Neural cell (in vitro differentiated cells): ENCODE measurements around the gene CSTF1. TPM values are rescaled to one million over a fixed set of nuclear protein-coding genes. Genes with fewer than 3 reads are reported as not detected.

Source experiments
- H2AFZ ChIP-seq: fragments of 200-600, 300-800 bp; sonication (generic), shearing (Covaris generic); 2 replicates; pipeline ENCODE4 v1.6.0; 2014; ENCODE audit warnings: low read depth, mild to moderate bottlenecking, antibody characterized with exemption, low read length, moderate library complexity
- H3F3A ChIP-seq: fragments of 200-600 bp; shearing (Covaris generic); 2 replicates; pipeline ENCODE4 v1.6.1; 2016; ENCODE audit warnings: mild to moderate bottlenecking, moderate library complexity, mixed read lengths, antibody characterized with exemption, low read length; ENCODE audit not compliant: insufficient read depth, poor library complexity, severe bottlenecking
- H3K27ac ChIP-seq: fragments of 200-600, 300-800 bp; sonication (generic), shearing (Covaris generic); 2 replicates; pipeline ENCODE4 v1.5.1; 2014; ENCODE audit warnings: mild to moderate bottlenecking, low read length, moderate library complexity
- H3K27me3 ChIP-seq: fragments of 300-800, 200-600 bp; sonication (generic), shearing (Covaris generic); 2 replicates; pipeline ENCODE4 v1.6.0; 2014; ENCODE audit warnings: mild to moderate bottlenecking, low read depth, low read length, moderate library complexity; ENCODE audit not compliant: insufficient read depth
- H3K36me3 ChIP-seq: fragments of 300-800, 200-600 bp; sonication (generic), shearing (Covaris generic); 2 replicates; pipeline ENCODE4 v1.5.1; 2014; ENCODE audit warnings: mild to moderate bottlenecking, antibody characterized with exemption, low read length, moderate library complexity; ENCODE audit not compliant: insufficient read depth
- H3K4me2 ChIP-seq: fragments of 300-800, 200-600 bp; sonication (generic), shearing (Covaris generic); 2 replicates; pipeline ENCODE4 v1.6.0; 2014; ENCODE audit warnings: mild to moderate bottlenecking, low read length
- H3K4me3 ChIP-seq: fragments of 300-800, 200-600 bp; sonication (generic), shearing (Covaris generic); 2 replicates; pipeline ENCODE4 v1.5.1; 2014; ENCODE audit warnings: mild to moderate bottlenecking, low read length, moderate library complexity
- H3K79me2 ChIP-seq: fragments of 200-600 bp; shearing (Covaris generic); replicated peaks from 2 replicates; pipeline ENCODE4 v1.6.0; 2014; ENCODE audit warnings: mild to moderate bottlenecking, low read length, moderate library complexity; ENCODE audit not compliant: insufficient read depth
- H3K9ac ChIP-seq: fragments of 300-800, 200-600 bp; sonication (generic), shearing (Covaris generic); 2 replicates; pipeline ENCODE4 v1.6.1; 2016; ENCODE audit warnings: mild to moderate bottlenecking, low read length, mixed read lengths
- H3K9me2 ChIP-seq: fragments of 200-600 bp; shearing (Covaris generic); 2 replicates; pipeline ENCODE4 v1.6.1; 2016; ENCODE audit warnings: mild to moderate bottlenecking, low read length, mixed read lengths; ENCODE audit not compliant: insufficient read depth
- H3K9me3 ChIP-seq: fragments of 200-600, 300-800 bp; sonication (generic), shearing (Covaris generic); 2 replicates; pipeline ENCODE4 v1.6.1; 2016; ENCODE audit warnings: mild to moderate bottlenecking, mixed run types, low read length, moderate library complexity, mixed read lengths
- H4K20me1 ChIP-seq: fragments of 200-600 bp; shearing (Covaris generic); 2 replicates; pipeline ENCODE4 v1.6.1; 2016; ENCODE audit warnings: mild to moderate bottlenecking, mixed run types; ENCODE audit not compliant: insufficient read depth
- CTCF ChIP-seq: fragments of 450-650 bp; IDR thresholded peaks from 2 replicates; pipeline ENCODE4 v1.5.1; 2014; ENCODE audit warnings: antibody characterized with exemption, mild to moderate bottlenecking, moderate library complexity; ENCODE audit not compliant: poor library complexity, severe bottlenecking
- EP300 ChIP-seq: fragments of 450-650 bp; conservative IDR thresholded peaks from 2 replicates; pipeline ENCODE4 v1.6.1; 2014; ENCODE audit warnings: antibody characterized with exemption, mild to moderate bottlenecking, moderate library complexity; ENCODE audit not compliant: poor library complexity, severe bottlenecking
- EZH2 ChIP-seq: fragments of 200-600, 300-800 bp; shearing (Covaris generic), sonication (generic); IDR thresholded peaks from 2 replicates; pipeline ENCODE4 v1.6.1; 2014; ENCODE audit warnings: antibody characterized with exemption, low read length, borderline replicate concordance, mild to moderate bottlenecking; ENCODE audit not compliant: insufficient read depth, poor library complexity, severe bottlenecking
- MXI1 ChIP-seq: fragments of 450-650 bp; conservative IDR thresholded peaks from 2 replicates; pipeline ENCODE4 v1.6.1; 2014; ENCODE audit warnings: antibody characterized with exemption, mild to moderate bottlenecking; ENCODE audit not compliant: poor library complexity, severe bottlenecking
- POLR2AphosphoS5 ChIP-seq: IDR thresholded peaks from 2 replicates; pipeline ENCODE4 v1.6.1; 2012
- RAD21 ChIP-seq: fragments of 450-650 bp; conservative IDR thresholded peaks from 2 replicates; pipeline ENCODE4 v1.6.1; 2014; ENCODE audit warnings: antibody characterized with exemption, mild to moderate bottlenecking, moderate library complexity
- REST ChIP-seq: IDR thresholded peaks from 2 replicates; pipeline ENCODE4 v1.6.1; 2012; ENCODE audit warnings: borderline replicate concordance
- SMC3 ChIP-seq: fragments of 450-650 bp; conservative IDR thresholded peaks from 2 replicates; pipeline ENCODE4 v1.6.1; 2014; ENCODE audit warnings: antibody characterized with exemption, mild to moderate bottlenecking, moderate library complexity; ENCODE audit not compliant: poor library complexity
- TAF1 ChIP-seq: IDR thresholded peaks from 2 replicates; pipeline ENCODE4 v1.6.1; 2012; ENCODE audit warnings: low read depth
- polyA plus RNA-seq: library from polyadenylated mRNA; depleted of rRNA; stranded (reverse); fragments of >200 nt; gene quantifications from 2 replicates; pipeline ENCODE4 v1.2.3, GENCODE V29; 2014

The CSTF1 gene
- polyA plus RNA-seq, 1 donor from 2014 or later, result 24.0 TPM

- no peaks in the 10 kb centered on the region for H3K79me2 ChIP-seq
- H3K36me3 ChIP-seq, result no peaks in the 10 kb centered on the region
- no peak overlapping the region for H3K4me3 ChIP-seq
- no peaks in the 10 kb centered on the region for H3K27me3 ChIP-seq
- no peak overlapping the region for H3K27ac ChIP-seq
- H3K9me2 ChIP-seq, result no peaks in the 10 kb centered on the region
- H2AFZ ChIP-seq, result no peak overlapping the region
- H4K20me1 ChIP-seq, result no peaks in the 10 kb centered on the region
- H3F3A ChIP-seq, result no peaks in the 10 kb centered on the region
- TF ChIP-seq REST (no peak), RAD21 (no peak), TAF1 (no peak), CTCF (no peak), EP300 (no peak)
- no peak overlapping the region for H3K9ac ChIP-seq
- no peak overlapping the region for H3K4me2 ChIP-seq
- no peaks in the 10 kb centered on the region for H3K9me3 ChIP-seq
Measured at GRCh38 chr20:56423211-56423610, 30.8 kb downstream of the CSTF1 start.

- no peak overlapping the region for H3K27ac ChIP-seq
- no peaks in the 10 kb centered on the region for H3K79me2 ChIP-seq
- no peak overlapping the region for H3K4me2 ChIP-seq
- TF ChIP-seq SMC3, result no peak
- no peak for TF ChIP-seq EZH2
- TF ChIP-seq CTCF, result no peak
- TF ChIP-seq MXI1, result no peak
- no peak for TF ChIP-seq TAF1
- TF ChIP-seq RAD21, result no peak
- no peak for TF ChIP-seq POLR2AphosphoS5
- no peak for TF ChIP-seq EP300
- TF ChIP-seq REST, result no peak
- no peaks in the 10 kb centered on the region for H3K9me3 ChIP-seq
- H3F3A ChIP-seq, result no peaks in the 10 kb centered on the region
- no peak overlapping the region for H3K9ac ChIP-seq
- H2AFZ ChIP-seq, result no peak overlapping the region
- no peaks in the 10 kb centered on the region for H3K27me3 ChIP-seq
- H3K4me3 ChIP-seq, result no peak overlapping the region
- no peaks in the 10 kb centered on the region for H3K9me2 ChIP-seq
- H4K20me1 ChIP-seq, result no peaks in the 10 kb centered on the region
- H3K36me3 ChIP-seq, result no peaks in the 10 kb centered on the region
Measured at GRCh38 chr20:56423886-56424285, 31.4 kb downstream of the CSTF1 start.
